ENCODE results near the gene RTN4RL2.

RTN4RL2 gene

GRCh38 chr11:57463671-57464538 lies 3.6 kb downstream of the RTN4RL2 start:
- DNase-seq: no peak

- DNase-seq: peak in 1 of 2 donors; percentile 67
Measured at GRCh38 chr11:57464539-57465181, 4.3 kb downstream of the RTN4RL2 start.

GRCh38 chr11:57466680-57467079 lies 6.4 kb downstream of the RTN4RL2 start:
- peak in 1 of 2 donors; percentile 33 for DNase-seq

- no peak for DNase-seq
Measured at GRCh38 chr11:57467508-57468157, 7.3 kb downstream of the RTN4RL2 start.

GRCh38 chr11:57468276-57468675 lies 7.9 kb downstream of the RTN4RL2 start:
- DNase-seq: no peak

- DNase-seq: no peak
Measured at GRCh38 chr11:57469268-57469667, 8.9 kb downstream of the RTN4RL2 start.

GRCh38 chr11:57471496-57471895 lies 11.2 kb downstream of the RTN4RL2 start:
- no peak for DNase-seq

GRCh38 chr11:57473285-57473841 lies 13.0 kb downstream of the RTN4RL2 start:
- DNase-seq: peak in 1 of 2 donors; percentile 17

- DNase-seq: peak in 1 of 2 donors; percentile 42
Measured at GRCh38 chr11:57474017-57474802, 13.9 kb downstream of the RTN4RL2 start.

GRCh38 chr11:57474803-57475115 lies 14.4 kb downstream of the RTN4RL2 start:
- DNase-seq: no peak

- DNase-seq: no peak
Measured at GRCh38 chr11:57475191-57475590, 14.9 kb downstream of the RTN4RL2 start.

GRCh38 chr11:57475671-57476046 lies 15.3 kb downstream of the RTN4RL2 start:
- DNase-seq: no peak

GRCh38 chr11:57476047-57476756 lies 15.9 kb downstream of the RTN4RL2 start:
- peak; percentile 13 to 53 for DNase-seq

GRCh38 chr11:57476757-57477506 lies 16.6 kb downstream of the RTN4RL2 start:
- DNase-seq: peak; percentile 43 to 71

- DNase-seq: no peak
Measured at GRCh38 chr11:57477507-57478189, 17.3 kb downstream of the RTN4RL2 start.

GRCh38 chr11:57479021-57479663 lies 18.8 kb downstream of the RTN4RL2 start:
- DNase-seq: no peak

- no peak for DNase-seq
Measured at GRCh38 chr11:57479911-57480310, 19.6 kb downstream of the RTN4RL2 start.

GRCh38 chr11:57480409-57481137 lies 20.2 kb downstream of the RTN4RL2 start:
- DNase-seq: peak; percentile 75

GRCh38 chr11:57481315-57481714 lies 21.0 kb downstream of the RTN4RL2 start:
- DNase-seq: no peak
